Measurements from ENCODE around the gene ITIH4. TPM values are rescaled to one million over a fixed set of nuclear protein-coding genes. Genes with fewer than 3 reads are reported as not detected.

ITIH4 gene
- polyA plus RNA-seq, 1 of the 3 experiments (the other 2 are of a cell fraction): 2.0 TPM

DNA sequence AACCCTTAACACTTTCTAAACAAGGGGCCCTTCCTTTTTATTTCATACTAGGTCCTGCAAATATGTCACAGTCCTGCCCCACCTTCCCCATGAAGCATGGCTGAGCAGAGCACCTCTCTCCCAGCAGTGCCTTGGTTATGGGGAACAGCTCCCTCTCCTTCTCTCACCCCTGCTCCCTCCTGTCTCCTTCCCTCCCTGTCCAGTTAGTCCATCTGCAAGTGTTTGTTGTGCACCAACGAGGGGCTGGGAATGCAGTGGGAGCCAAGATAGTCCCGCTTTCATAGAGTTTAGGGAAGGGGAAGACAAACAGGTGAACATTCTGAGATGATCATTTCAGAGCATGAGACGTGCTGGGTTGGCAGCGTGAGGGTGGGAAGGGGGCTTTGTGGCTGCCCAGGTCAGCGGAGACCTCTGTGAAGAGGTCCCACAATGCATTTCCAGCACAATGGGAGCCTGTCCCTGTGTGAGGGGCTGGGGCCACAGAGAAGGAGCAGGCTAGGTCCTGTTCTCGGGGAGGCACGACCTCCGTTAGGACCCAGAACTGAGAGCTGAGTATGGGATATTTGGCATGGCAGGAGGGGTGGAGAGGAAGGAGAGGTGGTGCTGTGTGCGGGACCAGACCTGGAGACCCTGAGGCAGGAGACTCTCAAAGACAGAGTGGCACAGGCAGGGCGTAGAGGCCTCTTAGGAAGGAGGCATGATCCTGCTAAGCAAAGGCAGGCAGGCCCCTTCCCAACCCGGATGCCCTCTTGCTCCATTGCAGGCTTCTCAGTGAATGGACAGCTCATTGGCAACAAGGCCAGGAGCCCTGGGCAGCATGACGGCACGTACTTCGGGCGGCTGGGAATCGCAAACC lies 41.4 kb downstream of the ITIH4 start (continued):
- TF ChIP-seq, protein P1, sequence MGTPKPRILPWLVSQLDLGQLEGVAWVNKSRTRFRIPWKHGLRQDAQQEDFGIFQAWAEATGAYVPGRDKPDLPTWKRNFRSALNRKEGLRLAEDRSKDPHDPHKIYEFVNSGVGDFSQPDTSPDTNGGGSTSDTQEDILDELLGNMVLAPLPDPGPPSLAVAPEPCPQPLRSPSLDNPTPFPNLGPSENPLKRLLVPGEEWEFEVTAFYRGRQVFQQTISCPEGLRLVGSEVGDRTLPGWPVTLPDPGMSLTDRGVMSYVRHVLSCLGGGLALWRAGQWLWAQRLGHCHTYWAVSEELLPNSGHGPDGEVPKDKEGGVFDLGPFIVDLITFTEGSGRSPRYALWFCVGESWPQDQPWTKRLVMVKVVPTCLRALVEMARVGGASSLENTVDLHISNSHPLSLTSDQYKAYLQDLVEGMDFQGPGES (IDR thresholded peaks at IDR 0.05; ENCODE audit: low read depth, low read length): no peak

DNA sequence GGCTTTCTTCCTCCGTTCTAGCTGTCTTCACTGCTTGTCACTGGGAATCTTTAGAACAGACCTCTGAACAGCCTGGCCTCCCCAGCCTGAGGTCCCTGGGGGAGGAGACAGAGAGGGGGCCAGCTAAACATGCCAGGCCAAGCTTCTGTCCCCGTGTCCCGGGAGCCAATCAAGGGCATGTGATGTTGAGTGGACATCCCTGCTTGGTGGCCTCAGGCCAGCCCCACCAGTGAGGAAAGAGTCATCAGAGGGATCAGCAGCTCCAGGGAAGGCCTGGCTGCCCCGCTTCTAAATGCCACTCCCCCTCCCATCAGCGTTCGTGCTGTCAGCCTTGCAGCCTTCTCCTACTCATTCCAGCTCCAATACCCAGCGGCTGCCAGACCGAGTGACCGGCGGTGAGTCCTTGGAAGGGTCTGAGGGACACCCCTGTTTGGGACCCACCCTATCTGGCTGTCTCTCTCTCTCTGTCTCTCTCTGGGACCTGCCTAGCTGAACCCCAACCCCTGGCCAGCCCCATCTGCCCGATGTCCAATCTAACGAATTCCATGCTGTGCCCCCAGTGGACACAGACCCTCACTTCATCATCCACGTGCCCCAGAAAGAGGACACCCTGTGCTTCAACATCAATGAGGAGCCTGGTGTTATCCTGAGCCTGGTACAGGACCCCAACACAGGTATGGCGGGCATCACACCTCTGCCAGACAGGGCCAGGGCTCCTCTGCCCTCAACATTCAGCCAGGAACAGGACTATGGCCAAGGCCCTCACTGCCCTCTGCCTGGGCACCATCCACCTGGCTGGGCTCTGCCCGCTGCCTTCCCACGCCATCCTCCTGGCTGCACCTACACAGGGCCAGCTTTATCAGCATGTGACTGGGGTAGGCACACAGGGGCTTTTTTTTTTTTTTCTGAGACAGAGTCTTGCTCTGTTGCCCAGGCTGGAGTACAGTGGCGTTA lies 42.5 kb downstream of the ITIH4 start:
- H4K20me1 ChIP-seq (ENCODE audit: insufficient read depth): no peaks in the 10 kb centered on the region
- H3K4me2 ChIP-seq: no peak overlapping the region
- 68% methylated on average over 13 of the region's 17 CpGs for WGBS (ENCODE audit: low lambda C conversion rate)
- H3K9me3 ChIP-seq: no peaks in the 10 kb centered on the region
- H3K27ac ChIP-seq (ENCODE audit: low read depth in 2 of 2, low read length in 1 of 2): no peak overlapping the region
- CTCF ChIA-PET: interaction anchor here (1.5 kb wide), 1 partner anchor 23 kb away, joined by 3 read pairs; no protein-coding TSS in a partner anchor
- peaks cover 0 to 2% of the 10 kb centered on the region in 2 experiments; a peak in 1 of 4 replicates for H3K4me1 ChIP-seq (ENCODE audit: control insufficient read depth in 1 of 2, insufficient read depth in 2 of 2, low read depth in 1 of 2, low read length in 1 of 2)
- no peaks in the 10 kb centered on the region for H3K9me2 ChIP-seq
- no peaks in the 10 kb centered on the region for H3K36me3 ChIP-seq (replicated peaks in 1 of 2; ENCODE audit: control insufficient read depth in 1 of 2, insufficient read depth in 2 of 2, low read length in 1 of 2)
- no peak for TF ChIP-seq POLR2AphosphoS5 (IDR thresholded peaks at IDR 0.05; ENCODE audit: low read depth, low read length)
- TF ChIP-seq, protein P2, sequence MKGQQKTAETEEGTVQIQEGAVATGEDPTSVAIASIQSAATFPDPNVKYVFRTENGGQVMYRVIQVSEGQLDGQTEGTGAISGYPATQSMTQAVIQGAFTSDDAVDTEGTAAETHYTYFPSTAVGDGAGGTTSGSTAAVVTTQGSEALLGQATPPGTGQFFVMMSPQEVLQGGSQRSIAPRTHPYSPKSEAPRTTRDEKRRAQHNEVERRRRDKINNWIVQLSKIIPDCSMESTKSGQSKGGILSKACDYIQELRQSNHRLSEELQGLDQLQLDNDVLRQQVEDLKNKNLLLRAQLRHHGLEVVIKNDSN (IDR thresholded peaks at IDR 0.05; ENCODE audit: borderline replicate concordance, low read depth): no peak
- no peak for TF ChIP-seq RCOR1 (IDR thresholded peaks at IDR 0.05; ENCODE audit: low read length)
- no peak for TF ChIP-seq MEF2A (IDR thresholded peaks at IDR 0.05; ENCODE audit: borderline replicate concordance, low read depth)
- no peak for TF ChIP-seq FOXM1 (IDR thresholded peaks at IDR 0.05; ENCODE audit: low read depth)
- TF ChIP-seq RAD21 (IDR thresholded peaks at IDR 0.05; ENCODE audit: low read length): no peak
- TF ChIP-seq NFIC (IDR thresholded peaks at IDR 0.05; ENCODE audit: borderline replicate concordance): no peak
- no peak for TF ChIP-seq CHD2 (IDR thresholded peaks at IDR 0.05; ENCODE audit: low read length, partially characterized antibody)
- TF ChIP-seq MXI1 (IDR thresholded peaks at IDR 0.05; ENCODE audit: low read depth, low read length): no peak
- TF ChIP-seq, protein P3, sequence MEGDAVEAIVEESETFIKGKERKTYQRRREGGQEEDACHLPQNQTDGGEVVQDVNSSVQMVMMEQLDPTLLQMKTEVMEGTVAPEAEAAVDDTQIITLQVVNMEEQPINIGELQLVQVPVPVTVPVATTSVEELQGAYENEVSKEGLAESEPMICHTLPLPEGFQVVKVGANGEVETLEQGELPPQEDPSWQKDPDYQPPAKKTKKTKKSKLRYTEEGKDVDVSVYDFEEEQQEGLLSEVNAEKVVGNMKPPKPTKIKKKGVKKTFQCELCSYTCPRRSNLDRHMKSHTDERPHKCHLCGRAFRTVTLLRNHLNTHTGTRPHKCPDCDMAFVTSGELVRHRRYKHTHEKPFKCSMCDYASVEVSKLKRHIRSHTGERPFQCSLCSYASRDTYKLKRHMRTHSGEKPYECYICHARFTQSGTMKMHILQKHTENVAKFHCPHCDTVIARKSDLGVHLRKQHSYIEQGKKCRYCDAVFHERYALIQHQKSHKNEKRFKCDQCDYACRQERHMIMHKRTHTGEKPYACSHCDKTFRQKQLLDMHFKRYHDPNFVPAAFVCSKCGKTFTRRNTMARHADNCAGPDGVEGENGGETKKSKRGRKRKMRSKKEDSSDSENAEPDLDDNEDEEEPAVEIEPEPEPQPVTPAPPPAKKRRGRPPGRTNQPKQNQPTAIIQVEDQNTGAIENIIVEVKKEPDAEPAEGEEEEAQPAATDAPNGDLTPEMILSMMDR (IDR thresholded peaks at IDR 0.05): no peak
- no peak for TF ChIP-seq RFX5 (IDR thresholded peaks at IDR 0.05; ENCODE audit: low read length)
- TF ChIP-seq EP300 (IDR thresholded peaks at IDR 0.05; ENCODE audit: borderline replicate concordance in 1 of 2, low read depth in 1 of 2, low read length in 1 of 2): no peak
- no peak for TF ChIP-seq FOXJ3 (CRISPR knock-in tag; IDR thresholded peaks at IDR 0.05)
- no peak for TF ChIP-seq NRF1 (IDR thresholded peaks at IDR 0.05; ENCODE audit: low read depth, low read length)
- no peak for TF ChIP-seq SMC3 (IDR thresholded peaks at IDR 0.05; ENCODE audit: low read depth, low read length)
- no peak for TF ChIP-seq EZH2phosphoT487 (IDR thresholded peaks at IDR 0.05; ENCODE audit: borderline replicate concordance, low read depth)
- no peak for TF ChIP-seq TAF1 (IDR thresholded peaks at IDR 0.05; ENCODE audit: borderline replicate concordance, low read depth, low read length)
- no peak for TF ChIP-seq GABPA (IDR thresholded peaks at IDR 0.05; ENCODE audit: low read depth)
- no peak overlapping the region for H2AFZ ChIP-seq (ENCODE audit: low read depth)
- H3K4me3 ChIP-seq (ENCODE audit: low read depth in 2 of 2, low read length in 1 of 2): no peak overlapping the region
- no peak for DNase-seq
- H3K79me2 ChIP-seq (ENCODE audit: insufficient read depth): no peaks in the 10 kb centered on the region
- no peak overlapping the region for H3K9ac ChIP-seq
- no peaks in the 10 kb centered on the region for H3F3A ChIP-seq (replicated peaks; ENCODE audit: insufficient read depth)
- POLR2A ChIA-PET: no interaction called here
- no peaks in the 10 kb centered on the region for H3K27me3 ChIP-seq (ENCODE audit: insufficient read depth)

All from SK-N-SH (cell line).